Keratinocyte (primary cell): ENCODE measurements around the gene PTPRF. TPM values are rescaled to one million over a fixed set of nuclear protein-coding genes. Genes with fewer than 3 reads are reported as not detected.
A peak's percentile ranks its signal among the peaks of the same experiment; 100 is the strongest.

Source experiments
- DNase-seq: peaks from one replicate; pipeline ENCODE4 v3.0.0-alpha.2; 2011; ENCODE audit warnings: low read depth, missing footprints, low spot score
- FAIRE-seq: peaks from 2 replicates; lab custom pipeline; 2011; peaks lifted over from hg19 to GRCh38; lab: Jason Lieb, UNC
- H2AFZ ChIP-seq: 2 replicates; pipeline ENCODE4 v1.6.0; 2012; ENCODE audit warnings: low read length, control low read depth, inconsistent platforms; ENCODE audit not compliant: control insufficient read depth
- H3K27ac ChIP-seq: 2 replicates; pipeline ENCODE4 v1.5.1; 2011; ENCODE audit warnings: low read length; ENCODE audit not compliant: control insufficient read depth, insufficient read depth
- H3K27me3 ChIP-seq: 3 replicates; pipeline ENCODE4 v1.6.0; 2011; ENCODE audit warnings: low read length; ENCODE audit not compliant: control insufficient read depth, insufficient read depth; ENCODE audit errors: extremely low read depth
- H3K36me3 ChIP-seq, 2 experiments: 2 replicates in 1 of 2; 3 replicates in 1 of 2; pipeline ENCODE4 v1.5.1; 2011; ENCODE audit warnings: low read length in 2 of 2, mild to moderate bottlenecking in 1 of 2; ENCODE audit not compliant: control insufficient read depth in 2 of 2, insufficient read depth in 2 of 2; ENCODE audit errors: extremely low read depth in 1 of 2
- H3K4me1 ChIP-seq: 3 replicates; pipeline ENCODE4 v1.5.1; 2011; ENCODE audit warnings: low read length; ENCODE audit not compliant: control insufficient read depth, insufficient read depth; ENCODE audit errors: extremely low read depth
- H3K4me2 ChIP-seq: 3 replicates; pipeline ENCODE4 v1.6.0; 2011; ENCODE audit warnings: low read depth, low read length; ENCODE audit not compliant: control insufficient read depth, insufficient read depth; ENCODE audit errors: extremely low read depth
- H3K4me3 ChIP-seq, 3 experiments: fragments of 200-600 bp in 1 of 3; sonication (generic) in 1 of 3; 2 replicates in 2 of 3; 3 replicates in 1 of 3; pipeline ENCODE4 v1.5.1; 2011 to 2016; ENCODE audit warnings: low read length in 3 of 3, mild to moderate bottlenecking in 3 of 3, control low read depth in 2 of 3, inconsistent platforms in 1 of 3, low read depth in 1 of 3, mixed read lengths in 1 of 3, mixed run types in 1 of 3, moderate library complexity in 1 of 3; ENCODE audit not compliant: control insufficient read depth in 2 of 3, insufficient read depth in 2 of 3; ENCODE audit errors: extremely low read depth in 1 of 3
- H3K79me2 ChIP-seq: 2 replicates; pipeline ENCODE4 v1.6.0; 2012; ENCODE audit warnings: low read length; ENCODE audit not compliant: control insufficient read depth, insufficient read depth
- H3K9ac ChIP-seq: 3 replicates; pipeline ENCODE4 v1.6.0; 2011; ENCODE audit warnings: low read length; ENCODE audit not compliant: control insufficient read depth, insufficient read depth; ENCODE audit errors: extremely low read depth
- H3K9me1 ChIP-seq: 3 replicates; pipeline ENCODE4 v1.6.0; 2011; ENCODE audit warnings: low read length; ENCODE audit not compliant: control insufficient read depth, insufficient read depth; ENCODE audit errors: extremely low read depth
- H3K9me3 ChIP-seq: 2 replicates; pipeline ENCODE4 v1.5.1; 2012; ENCODE audit warnings: low read depth, low read length; ENCODE audit not compliant: control insufficient read depth
- H4K20me1 ChIP-seq: 3 replicates; pipeline ENCODE4 v1.6.0; 2011; ENCODE audit warnings: low read length; ENCODE audit not compliant: control insufficient read depth, insufficient read depth; ENCODE audit errors: extremely low read depth
- CTCF ChIP-seq, 3 experiments: IDR thresholded peaks in 1 of 3; conservative IDR thresholded peaks in 1 of 3; optimal IDR thresholded peaks in 1 of 3; 2 replicates in 2 of 3; 3 replicates in 1 of 3; pipeline versions ENCODE3 to v1.5.1; 2011; ENCODE audit warnings: low read length in 3 of 3, mild to moderate bottlenecking in 3 of 3, moderate library complexity in 2 of 3, control low read depth in 1 of 3, inconsistent platforms in 1 of 3; ENCODE audit not compliant: insufficient read depth in 2 of 3; ENCODE audit errors: extremely low read depth in 1 of 3
- EZH2 ChIP-seq: IDR thresholded peaks from one replicate; pipeline ENCODE4 v1.6.1; 2012; ENCODE audit warnings: inconsistent platforms, mild to moderate bottlenecking, low read length, moderate library complexity
- dilution Hi-C: fragments of 300-500 bp; cut with MboI; formaldehyde crosslinking; loops from one replicate; pipeline ENCODE4 v1.7.0; 2020; ENCODE audit warnings: low sequenced_read_pairs; ENCODE audit not compliant: extremely low pct_ligation_motif_present
- polyA plus RNA-seq, 5 experiments: library from polyadenylated mRNA; depleted of rRNA in 3 of 5; stranded (reverse) in 3 of 5; stranded (forward) in 1 of 5; unstranded in 1 of 5; fragments of >200 nt; gene quantifications; 1 replicate in 1 of 5; 2 replicates in 3 of 5; 3 replicates in 1 of 5; pipeline versions ENCODE4 v1.2.1 to v1.2.3, GENCODE V29; 2011 to 2012; ENCODE audit warnings: missing spikeins in 2 of 5, low read depth in 1 of 5, low replicate concordance in 1 of 5

PTPRF gene
- polyA plus RNA-seq, 1 donor (not counting 4 experiments of a cell fraction or from before 2014, with no cell fraction given): 161 TPM

DNA sequence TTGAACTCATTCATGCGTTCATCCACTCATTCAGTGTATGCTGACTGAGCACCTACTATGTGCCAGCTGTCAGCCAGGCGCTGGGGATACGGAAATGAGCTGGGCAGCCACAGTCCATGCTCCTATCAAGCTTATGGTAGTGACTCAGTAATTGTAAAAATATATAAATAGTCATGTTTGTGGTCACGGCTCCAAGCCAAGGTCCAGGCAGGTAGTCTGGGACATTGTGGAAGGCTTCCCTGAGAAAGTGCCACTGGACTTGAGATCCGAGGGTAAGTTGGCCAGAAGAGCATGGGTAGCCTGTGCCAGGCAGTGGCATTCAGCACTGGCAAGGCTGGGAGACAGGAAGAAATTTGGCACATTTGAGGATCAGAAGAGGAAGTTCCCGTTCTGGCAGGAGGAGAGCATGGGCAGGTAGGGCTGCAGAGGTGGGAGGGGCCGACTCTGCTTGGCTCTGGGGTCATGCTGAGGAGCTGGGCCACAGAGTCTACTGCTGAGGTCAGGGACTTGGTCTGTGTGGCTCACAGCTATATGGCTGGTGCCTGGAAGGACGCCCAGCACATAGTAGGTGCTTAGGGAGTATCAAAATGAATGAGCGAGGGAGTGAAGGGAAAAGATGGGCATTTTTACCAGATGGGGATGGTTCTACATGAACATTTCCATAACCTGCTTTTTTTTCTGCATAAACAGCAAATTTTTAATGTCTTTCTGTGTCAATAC lies 6.9 kb downstream of the PTPRF start:
- Histone ChIP-seq H3K27ac (no peak overlapping the region), H2AFZ (no peak overlapping the region), H3K36me3 (peaks cover 27 to 35% of the 10 kb centered on the region in 2 experiments), H3K9me3 (no peaks in the 10 kb centered on the region), H3K27me3 (no peaks in the 10 kb centered on the region), H3K4me2 (no peak overlapping the region), H3K4me1 (peaks cover 59% of the 10 kb centered on the region), H3K4me3 (no peak overlapping the region), H3K79me2 (peaks cover 92% of the 10 kb centered on the region), H3K9ac (no peak overlapping the region), H3K9me1 (peaks cover 8% of the 10 kb centered on the region), H4K20me1 (peaks cover 32% of the 10 kb centered on the region)
- no peak for DNase-seq
- TF ChIP-seq EZH2 (no peak), CTCF (optimal IDR thresholded peaks at IDR 0.05 in 1 of 3, IDR thresholded peaks at IDR 0.05 in 1 of 3, conservative IDR thresholded peaks at IDR 0.05 in 1 of 3; ENCODE audit: extremely low read depth in 1 of 3, insufficient read depth in 2 of 3, low read length in 3 of 3) (no peak)
- FAIRE-seq: peak; percentile 70
- dilution Hi-C loops: no loop called here

DNA sequence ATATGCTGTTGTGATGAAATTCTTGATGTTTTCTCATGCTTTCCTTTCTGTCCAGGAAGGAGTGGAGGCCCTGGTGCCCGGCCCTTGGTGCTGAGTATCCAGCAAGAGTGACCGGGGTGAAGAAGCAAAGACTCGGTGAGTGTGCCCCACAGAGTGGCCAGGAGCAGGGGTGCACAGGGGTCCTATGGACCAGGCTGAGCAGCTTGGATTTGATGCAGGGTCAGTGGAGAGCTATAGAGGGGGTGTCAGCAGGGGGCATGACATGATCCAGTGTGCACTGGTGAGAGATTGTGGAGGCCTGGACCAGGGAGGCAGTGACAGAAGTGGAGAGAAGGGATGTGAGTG lies 7.4 kb downstream of the PTPRF start:
- Histone ChIP-seq H3K79me2 (peaks cover 92% of the 10 kb centered on the region), H3K9ac (no peak overlapping the region), H3K4me2 (no peak overlapping the region), H3K4me1 (peaks cover 54% of the 10 kb centered on the region), H3K9me3 (no peaks in the 10 kb centered on the region), H3K27ac (no peak overlapping the region), H3K36me3 (peaks cover 30 to 35% of the 10 kb centered on the region in 2 experiments), H3K9me1 (peaks cover 14% of the 10 kb centered on the region), H4K20me1 (peaks cover 32% of the 10 kb centered on the region), H3K27me3 (no peaks in the 10 kb centered on the region), H2AFZ (no peak overlapping the region), H3K4me3 (no peak overlapping the region)
- dilution Hi-C loops: no loop called here
- FAIRE-seq: no peak
- TF ChIP-seq CTCF (optimal IDR thresholded peaks at IDR 0.05 in 1 of 3, IDR thresholded peaks at IDR 0.05 in 1 of 3, conservative IDR thresholded peaks at IDR 0.05 in 1 of 3; ENCODE audit: extremely low read depth in 1 of 3, insufficient read depth in 2 of 3, low read length in 3 of 3) (no peak), EZH2 (no peak)
- no peak for DNase-seq
